ENCODE data around the gene SH3D21. TPM values are rescaled to one million over a fixed set of nuclear protein-coding genes. Genes with fewer than 3 reads are reported as not detected.

The SH3D21 gene
- total and polyA plus RNA-seq, 10 of the 15 experiments (the other 5 are each of a cell fraction or from before 2014, with no cell fraction given): 0.06 to 5.9 (median 2.4) TPM

GRCh38 chr1:36298640-36299039 lies 7.5 kb upstream of the SH3D21 start (continued):
- TF ChIP-seq REST (IDR thresholded peaks at IDR 0.05; ENCODE audit: low read depth, low read length) (no peak), YBX1 (IDR thresholded peaks at IDR 0.05) (no peak), EGR1 (IDR thresholded peaks at IDR 0.05; ENCODE audit: borderline replicate concordance in 1 of 2, low read depth in 2 of 2, low read length in 2 of 2) (no peak)

- Histone ChIP-seq H3K9ac (ENCODE audit: control insufficient read depth, insufficient read depth, low read length) (no peak overlapping the region), H3K79me2 (ENCODE audit: control insufficient read depth, insufficient read depth, low read length) (no peaks in the 10 kb centered on the region), H3K36me3 (ENCODE audit: control insufficient read depth in 2 of 2, insufficient read depth in 2 of 2, low read length in 1 of 2) (peaks cover 29 to 47% of the 10 kb centered on the region in 2 experiments), H3K27ac (ENCODE audit: control insufficient read depth, insufficient read depth) (no peak overlapping the region), H4K20me1 (ENCODE audit: control insufficient read depth, insufficient read depth) (no peaks in the 10 kb centered on the region), H2AFZ (ENCODE audit: control insufficient read depth, low read depth, low read length) (no peak overlapping the region), H3K9me3 (replicated peaks; ENCODE audit: control insufficient read depth, insufficient read depth, low read length) (no peaks in the 10 kb centered on the region), H3K4me1 (ENCODE audit: control insufficient read depth, insufficient read depth, low read length) (peaks cover 10% of the 10 kb centered on the region), H3K4me2 (ENCODE audit: control insufficient read depth, insufficient read depth) (no peak overlapping the region), H3K27me3 (replicated peaks in 1 of 2; ENCODE audit: control insufficient read depth in 2 of 2, insufficient read depth in 2 of 2, low read length in 1 of 2) (no peaks in the 10 kb centered on the region), H3K4me3 (no peak overlapping the region)
- TF ChIP-seq CBX5 (IDR thresholded peaks at IDR 0.05; ENCODE audit: low read depth) (no peak), ZNF384 (IDR thresholded peaks at IDR 0.05; ENCODE audit: borderline replicate concordance, low read depth, low read length) (no peak), POLR2AphosphoS2 (IDR thresholded peaks at IDR 0.05; ENCODE audit: low read depth, low read length) (no peak), TCF7 (IDR thresholded peaks at IDR 0.05; ENCODE audit: borderline replicate concordance) (no peak), WRNIP1 (IDR thresholded peaks at IDR 0.05; ENCODE audit: borderline replicate concordance, low read depth, low read length) (no peak), USF1 (IDR thresholded peaks at IDR 0.05; ENCODE audit: borderline replicate concordance, extremely low read length, insufficient read depth, low read depth, low read length) (no peak), TCF3 (IDR thresholded peaks at IDR 0.05; ENCODE audit: borderline replicate concordance, insufficient read depth, low read depth, low read length) (no peak), RUNX3 (IDR thresholded peaks at IDR 0.05; ENCODE audit: low read length) (no peak), NRF1 (conservative IDR thresholded peaks at IDR 0.05; ENCODE audit: low read depth, low read length) (no peak)
- FAIRE-seq (no peak), DNase-seq (ENCODE audit: low read depth, low spot score) (no peak), ATAC-seq (no peak)
- in situ Hi-C loops (cut with MboI) (no loop called here), intact Hi-C loops (cut with micrococcal nuclease; ENCODE audit: unreplicated experiment) (no loop called here)
- SMC1A ChIA-PET (ENCODE audit: uncharacterized antibody, unreplicated experiment): interaction anchor here (0.8 to 1.5 kb wide), 5 partner anchors 13 to 151 kb away, joined by 3 to 7 read pairs (median 5); partner anchors contain the start of gene TRAPPC3
- POLR2A ChIA-PET: interaction anchor here (0.6 to 1.3 kb wide), 3 partner anchors 11 to 151 kb away, joined by 3 to 5 read pairs (median 4); partner anchors contain the start of gene TRAPPC3
- BruUV-seq (replicated peaks): no TSS peak
- RAD21 ChIA-PET (ENCODE audit: unreplicated experiment): interaction anchor here (0.8 kb wide), 1 partner anchor 151 kb away, joined by 5 read pairs; the partner anchor contains the start of gene TRAPPC3
- 100% methylated on average over 1 of the region's 1 CpG for WGBS (ENCODE audit: insufficient coverage, insufficient replicate concordance, low lambda C conversion rate, missing lambda C conversion rate)
- CTCF ChIA-PET: interaction anchor here (0.9 to 2.3 kb wide), 6 partner anchors 13 to 151 kb away, joined by 3 to 13 read pairs (median 4); partner anchors contain the start of gene TRAPPC3
Measured at GRCh38 chr1:36300526-36300925, 5.6 kb upstream of the SH3D21 start.
